ENCODE results near the gene KLRB1.
"Not testable (repeated sequence)": the region's sequence is repeated elsewhere in the genome, so short reads cannot be mapped to it uniquely, and the experiment has no call there.

The KLRB1 gene

GRCh38 chr12:9607716-9608115 is at the start of gene KLRB1:
Gene KLRB1 (minus strand): TSS chr12:9607916. CDS start chr12:9607839, 77 bp downstream.
- DNase-seq = no peak

- DNase-seq = no peak
Measured at GRCh38 chr12:9651265-9651729, 43.6 kb upstream of the KLRB1 start.

GRCh38 chr12:9650151-9650576 is 42.4 kb upstream of the KLRB1 start:
- DNase-seq = no peak

- DNase-seq = no peak
Measured at GRCh38 chr12:9649532-9649940, 41.8 kb upstream of the KLRB1 start.

- DNase-seq = no peak
Measured at GRCh38 chr12:9648701-9649531, 41.2 kb upstream of the KLRB1 start.

GRCh38 chr12:9647825-9648700 is 40.3 kb upstream of the KLRB1 start:
- DNase-seq = peak; percentile 63

- no peak for DNase-seq
Measured at GRCh38 chr12:9646794-9647781, 39.4 kb upstream of the KLRB1 start.

GRCh38 chr12:9644985-9645551 is 37.4 kb upstream of the KLRB1 start:
- DNase-seq = not testable (repeated sequence)

- no peak for DNase-seq
Measured at GRCh38 chr12:9643266-9643660, 35.5 kb upstream of the KLRB1 start.

GRCh38 chr12:9642606-9643265 is 35.0 kb upstream of the KLRB1 start:
- DNase-seq = no peak

GRCh38 chr12:9640024-9640423 is 32.3 kb upstream of the KLRB1 start:
- DNase-seq = no peak

- DNase-seq = no peak
Measured at GRCh38 chr12:9636851-9637206, 29.1 kb upstream of the KLRB1 start.

- DNase-seq = no peak
Measured at GRCh38 chr12:9636150-9636850, 28.6 kb upstream of the KLRB1 start.

GRCh38 chr12:9634969-9635754 is 27.4 kb upstream of the KLRB1 start:
- DNase-seq = no peak

- DNase-seq = peak; percentile 8
Measured at GRCh38 chr12:9634177-9634803, 26.6 kb upstream of the KLRB1 start.

- no peak for DNase-seq
Measured at GRCh38 chr12:9632766-9633165, 25.1 kb upstream of the KLRB1 start.

GRCh38 chr12:9626821-9627220 is 19.1 kb upstream of the KLRB1 start:
- DNase-seq = no peak

GRCh38 chr12:9626291-9626690 is 18.6 kb upstream of the KLRB1 start:
- DNase-seq = no peak

- DNase-seq = no peak
Measured at GRCh38 chr12:9625019-9625418, 17.3 kb upstream of the KLRB1 start.
